Amniotic epithelial cell (primary cell): Measurements from ENCODE around the gene JADE3.
A peak's percentile ranks its signal among the peaks of the same experiment; 100 is the strongest.
"Not testable (repeated sequence)": the region's sequence is repeated elsewhere in the genome, so short reads cannot be mapped to it uniquely, and the experiment has no call there.

Experiments
- DNase-seq: peaks from one replicate; pipeline ENCODE4 v3.0.0-alpha.2; 2010; ENCODE audit warnings: low read depth

The JADE3 gene

DNA sequence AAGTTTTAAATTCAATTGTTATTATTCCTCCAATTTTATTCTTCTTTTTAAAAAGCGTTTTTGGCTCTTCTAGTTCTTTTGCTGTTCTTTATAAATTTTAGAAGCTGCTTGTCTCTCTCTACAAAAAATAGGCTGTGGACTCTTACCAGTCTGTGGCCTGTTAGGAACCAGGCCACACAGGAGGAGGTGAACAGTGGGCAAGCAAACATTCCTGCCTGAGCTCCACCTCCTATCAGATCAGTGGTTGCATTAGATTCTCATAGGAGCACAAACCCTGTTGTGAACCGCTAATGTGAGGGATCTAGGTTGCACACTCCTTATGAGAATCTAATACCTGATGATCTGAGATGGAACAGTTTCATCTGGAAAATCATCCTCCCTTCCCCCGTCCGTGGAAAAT lies 23.1 kb downstream of the JADE3 start:
- no peak for DNase-seq

DNA sequence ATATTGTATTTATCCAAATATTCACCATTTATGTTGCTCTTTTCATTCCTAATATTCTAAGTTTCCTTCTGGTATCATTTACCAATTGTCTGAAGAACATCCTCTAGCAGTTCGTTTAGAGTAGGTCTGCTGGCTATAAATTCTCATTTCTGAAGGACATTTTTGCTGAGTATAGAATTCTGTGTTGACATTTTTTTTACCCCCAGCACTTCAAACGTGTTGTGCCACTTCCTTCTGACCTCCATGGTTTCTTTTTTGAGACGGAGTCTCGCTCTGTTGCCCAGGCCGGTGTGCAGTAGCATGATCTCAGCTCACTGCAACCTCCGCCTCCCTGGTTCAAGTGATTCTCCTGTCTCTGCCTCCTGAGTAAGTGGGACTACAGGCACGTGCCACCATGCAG lies 26.4 kb downstream of the JADE3 start:
- no peak for DNase-seq

DNA sequence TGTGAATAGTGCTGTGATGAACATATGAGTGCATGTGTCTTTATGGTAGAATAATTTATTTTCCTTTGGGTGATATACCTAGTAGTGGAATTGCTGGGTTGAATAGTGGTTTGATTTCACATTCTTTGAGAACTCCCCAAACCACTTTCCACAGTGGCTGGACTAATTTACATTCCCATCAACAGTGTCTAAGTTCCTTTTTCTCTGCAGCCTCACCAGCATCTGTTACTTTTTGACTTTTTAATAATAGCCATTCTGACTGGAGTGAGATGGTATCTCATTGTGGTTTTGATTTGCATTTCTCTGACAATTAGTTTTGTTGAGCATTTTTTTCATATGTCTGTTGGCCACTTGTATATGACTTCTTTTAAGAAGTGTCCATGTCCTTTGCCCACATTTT lies 29.1 kb downstream of the JADE3 start:
- DNase-seq = no peak

DNA sequence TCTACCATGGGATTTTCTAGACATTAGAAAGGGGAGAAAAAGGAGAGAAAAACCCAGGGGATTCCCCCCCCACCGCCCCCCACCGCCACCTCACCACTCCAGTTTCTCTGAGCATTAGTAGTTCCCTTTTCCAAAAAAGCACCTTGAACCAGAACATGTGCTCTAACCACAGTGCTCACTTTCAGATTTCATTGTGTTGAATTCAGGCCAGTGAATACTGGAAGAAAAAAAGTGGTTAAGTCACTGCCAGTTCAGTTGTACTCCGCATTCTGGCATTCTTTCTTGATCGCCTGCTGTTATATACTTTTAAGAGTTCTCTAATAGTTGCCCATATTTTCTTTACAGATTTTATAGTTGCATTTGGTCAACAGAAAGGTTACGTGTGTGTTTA lies 40.9 kb downstream of the JADE3 start:
- DNase-seq = no peak

DNA sequence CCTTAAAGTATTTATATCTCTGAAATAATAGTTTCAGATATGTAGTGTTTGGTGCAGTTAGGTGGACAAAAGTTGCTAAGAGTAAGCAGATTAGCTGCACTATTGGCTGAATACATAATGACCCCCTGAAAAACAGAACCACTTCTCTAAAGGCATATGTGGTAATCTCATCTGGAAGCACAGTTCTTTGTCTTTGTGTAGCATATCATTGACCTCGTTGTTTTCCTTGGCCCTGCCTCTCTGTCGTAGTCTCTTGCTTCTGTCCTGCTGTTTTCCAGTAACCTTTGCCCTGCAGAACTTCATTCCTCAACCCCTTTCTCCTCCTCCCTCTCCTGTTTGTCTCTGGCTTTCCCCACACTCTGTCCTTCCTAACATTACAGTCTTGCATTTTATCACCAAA lies 41.4 kb downstream of the JADE3 start:
- peak; percentile 12 for DNase-seq

DNA sequence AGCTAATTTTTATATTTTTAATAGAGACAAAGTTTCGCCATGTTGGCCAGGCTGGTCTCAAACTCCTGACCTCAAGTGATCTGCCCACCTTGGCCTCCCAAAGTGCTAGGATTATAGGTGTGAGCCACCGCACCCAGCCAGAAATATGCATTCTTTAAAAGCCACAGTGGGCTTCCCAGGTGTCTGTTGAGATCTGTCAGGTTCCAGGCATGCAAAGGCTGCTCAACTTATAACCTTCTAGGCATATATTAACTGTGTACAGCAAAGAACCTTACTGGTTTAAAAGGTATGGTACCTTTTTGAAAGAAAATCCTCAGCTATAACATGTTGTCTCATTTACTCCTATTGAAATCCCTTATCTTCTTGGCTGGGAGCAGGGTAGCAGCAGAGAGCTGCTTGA lies 42.5 kb downstream of the JADE3 start:
- DNase-seq = no peak

DNA sequence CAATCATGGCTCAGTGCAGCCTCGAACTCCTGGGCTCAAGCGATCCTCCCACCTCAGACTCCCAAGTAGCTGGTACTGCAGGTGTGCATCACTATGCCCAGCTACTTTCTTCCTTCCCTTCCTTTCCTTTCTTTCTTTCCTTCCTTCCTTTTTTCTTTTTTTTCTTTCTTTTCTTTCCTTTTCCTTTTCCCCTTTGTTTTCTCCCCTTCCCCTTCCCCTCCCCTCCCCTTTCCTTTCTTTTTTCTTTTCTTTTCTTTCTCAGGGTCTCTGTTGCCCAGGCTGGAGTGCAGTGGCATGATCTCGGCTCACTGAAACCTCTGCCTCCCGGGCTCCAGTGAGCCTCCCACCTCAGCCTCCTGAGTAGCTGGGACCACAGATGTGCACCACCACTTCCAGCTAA lies 44.4 kb downstream of the JADE3 start:
- not testable (repeated sequence) for DNase-seq

DNA sequence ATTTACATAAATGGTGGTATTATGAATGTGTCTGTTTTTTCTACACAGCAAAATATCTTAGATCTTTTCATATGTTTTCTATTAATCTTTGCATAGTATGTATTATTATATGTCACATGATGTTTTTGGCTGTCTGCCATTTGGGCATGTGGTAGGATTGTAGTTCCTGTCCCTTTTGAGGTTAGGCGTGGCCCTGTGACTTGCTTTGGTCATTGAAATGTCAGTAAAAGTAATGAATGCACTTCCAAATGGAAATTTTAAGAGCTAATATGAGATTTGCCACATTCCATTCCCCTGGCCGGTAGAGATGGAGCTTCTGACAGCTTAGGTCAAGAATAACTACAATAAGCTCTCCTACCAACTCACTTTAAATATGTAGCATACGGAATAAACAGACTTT lies 45.1 kb downstream of the JADE3 start:
- no peak for DNase-seq

DNA sequence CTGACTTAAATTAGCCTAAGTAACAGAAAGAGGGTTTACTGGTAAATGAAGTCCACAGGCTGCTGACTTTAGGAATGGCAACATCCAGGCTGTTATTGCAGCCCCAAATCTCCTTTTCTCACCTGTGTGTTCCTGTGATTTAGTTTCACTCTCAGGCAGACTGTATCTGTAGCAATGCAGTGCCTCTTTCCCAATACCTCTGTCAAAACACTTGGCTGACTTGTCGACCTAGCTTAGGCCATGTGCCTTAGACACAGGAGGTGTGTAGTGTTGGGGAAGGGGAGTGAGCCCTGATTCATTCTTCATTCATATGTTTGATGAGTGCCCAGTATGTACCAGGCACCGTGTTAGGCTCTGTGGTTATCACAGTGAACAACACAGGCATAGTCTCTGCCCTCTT lies 46.9 kb downstream of the JADE3 start:
- DNase-seq = peak; percentile 53

DNA sequence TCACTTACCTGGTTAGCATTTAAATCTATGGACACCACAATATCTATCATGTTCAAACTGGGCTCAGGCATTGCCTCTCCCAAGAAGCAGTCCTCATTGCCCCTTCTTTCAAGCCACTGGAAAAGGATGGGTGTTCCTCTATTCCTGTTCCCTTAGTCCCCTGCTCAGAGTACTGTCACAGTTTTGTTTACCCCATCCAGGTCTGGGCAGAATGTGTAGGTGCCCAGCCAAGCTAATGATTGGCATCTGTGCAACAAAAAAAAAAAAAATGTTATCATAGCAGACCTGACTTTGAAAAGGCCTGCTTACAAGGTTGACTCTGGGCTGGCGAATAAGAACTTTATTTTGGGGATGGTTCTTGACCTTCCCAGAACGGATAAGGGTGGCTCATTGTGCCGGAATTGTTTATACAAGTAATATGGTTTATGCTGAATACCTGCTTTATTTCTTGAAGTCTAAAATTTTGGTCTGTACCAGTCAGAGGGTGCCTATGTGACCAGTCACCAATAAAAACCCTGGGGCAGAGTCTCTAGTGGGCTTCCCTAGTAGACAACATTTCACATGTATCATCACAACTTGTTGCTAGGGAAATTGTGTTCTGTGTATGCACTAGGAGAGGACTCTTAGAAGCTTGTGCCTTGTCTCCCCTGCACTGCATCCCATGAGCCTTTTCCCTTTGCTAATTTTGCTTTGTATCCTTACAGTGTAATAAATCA lies 47.9 kb downstream of the JADE3 start:
- DNase-seq = no peak

DNA sequence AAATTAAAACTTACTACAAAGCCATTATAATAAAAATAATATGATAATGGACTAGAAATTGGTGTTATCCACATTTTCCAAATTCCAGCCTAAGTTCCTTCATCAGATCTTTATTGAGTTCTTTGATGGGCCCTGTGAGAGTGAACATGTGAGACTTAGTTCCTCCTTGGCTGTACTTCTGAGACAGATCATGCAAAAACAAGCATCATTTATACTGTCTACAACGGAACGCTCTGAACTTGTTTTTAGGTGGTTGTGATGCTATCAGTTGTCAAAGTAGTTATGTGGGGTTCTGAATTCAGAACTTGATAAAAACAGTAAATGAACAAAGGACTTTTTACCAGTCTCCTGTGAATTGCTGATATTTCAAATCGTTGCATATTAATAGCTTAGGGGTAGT lies 48.9 kb downstream of the JADE3 start:
- DNase-seq = no peak

DNA sequence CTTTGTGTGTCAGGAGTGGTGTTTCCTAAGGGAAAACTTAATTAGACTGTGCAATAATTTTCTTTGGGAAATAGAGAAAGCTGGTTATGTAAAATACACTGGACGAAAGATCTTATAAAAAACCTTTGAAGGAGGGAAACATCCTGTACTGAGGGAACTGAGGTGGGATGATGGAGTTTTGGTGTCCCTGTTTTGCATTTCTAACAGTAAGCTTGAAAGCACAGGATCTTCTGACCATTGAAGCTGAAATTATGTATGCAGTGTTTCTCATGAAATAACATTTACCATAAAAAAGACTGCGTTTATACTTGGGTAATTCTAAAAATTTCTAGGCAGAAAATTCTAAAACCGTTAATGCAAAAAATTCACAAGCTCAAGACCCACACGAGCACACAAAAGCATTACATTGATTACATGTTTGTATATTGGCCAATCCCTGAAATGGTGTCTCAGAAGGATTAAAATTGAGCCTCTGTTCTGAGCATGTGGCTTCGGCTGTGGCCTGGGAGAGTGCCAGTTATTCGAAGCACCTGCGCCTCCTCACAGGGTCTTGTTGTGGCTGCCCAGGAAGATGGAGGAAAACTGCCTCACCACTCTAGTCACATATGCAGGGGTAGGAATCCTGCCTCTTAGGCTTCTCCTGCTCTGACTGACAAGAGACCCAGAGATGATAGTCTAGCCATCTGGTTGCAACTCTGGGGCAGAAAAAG lies 49.5 kb downstream of the JADE3 start:
- DNase-seq = no peak

DNA sequence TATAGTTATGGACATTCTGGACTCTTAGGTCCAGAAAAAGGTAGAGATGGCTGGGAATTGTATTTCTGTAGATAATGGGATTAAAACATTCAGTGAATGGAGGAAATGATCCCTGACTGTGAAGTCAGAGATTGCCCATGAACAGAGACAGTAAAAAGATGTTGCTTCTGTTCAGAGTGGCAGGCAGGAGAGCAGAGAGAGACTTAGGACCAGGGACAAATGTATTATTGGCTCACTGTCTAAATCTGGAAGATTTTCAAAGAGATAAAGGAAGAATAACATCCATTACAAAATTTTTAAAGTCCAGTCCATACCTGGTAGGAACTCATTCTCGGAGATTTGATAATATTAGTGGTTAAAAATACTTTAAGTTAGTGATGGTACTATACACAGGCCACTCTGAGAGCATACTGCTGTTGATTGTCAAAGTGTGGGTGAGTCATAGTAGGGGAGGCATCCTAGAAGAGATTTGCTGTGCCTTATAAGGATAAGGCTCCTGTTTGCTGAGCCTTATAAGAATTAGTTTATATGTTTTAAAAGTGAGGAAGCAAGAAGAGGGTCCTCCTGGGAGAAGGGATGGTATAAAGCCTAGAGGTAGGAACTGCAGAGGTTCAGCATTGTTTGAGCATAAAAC lies 53.0 kb downstream of the JADE3 start:
- DNase-seq = peak; percentile 69

DNA sequence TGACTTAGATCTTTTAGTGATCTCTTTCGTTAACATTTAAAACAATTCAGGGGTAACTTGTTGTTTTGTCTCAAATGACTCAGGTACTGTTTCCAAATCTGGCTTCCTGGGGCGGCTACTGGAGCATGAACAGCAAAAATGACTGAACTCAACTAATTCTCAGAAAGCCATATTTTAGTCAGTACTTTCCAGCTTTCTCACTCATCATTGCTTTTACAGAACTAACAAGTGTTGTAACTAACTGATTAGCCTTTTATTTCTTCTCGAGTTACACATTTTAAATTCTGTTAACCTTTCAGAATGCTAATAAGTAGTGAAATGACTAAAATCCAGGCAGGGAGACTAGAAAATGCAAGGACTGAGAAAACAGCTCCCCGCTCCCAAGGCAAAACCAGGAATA lies 55.3 kb downstream of the JADE3 start:
- DNase-seq = no peak

DNA sequence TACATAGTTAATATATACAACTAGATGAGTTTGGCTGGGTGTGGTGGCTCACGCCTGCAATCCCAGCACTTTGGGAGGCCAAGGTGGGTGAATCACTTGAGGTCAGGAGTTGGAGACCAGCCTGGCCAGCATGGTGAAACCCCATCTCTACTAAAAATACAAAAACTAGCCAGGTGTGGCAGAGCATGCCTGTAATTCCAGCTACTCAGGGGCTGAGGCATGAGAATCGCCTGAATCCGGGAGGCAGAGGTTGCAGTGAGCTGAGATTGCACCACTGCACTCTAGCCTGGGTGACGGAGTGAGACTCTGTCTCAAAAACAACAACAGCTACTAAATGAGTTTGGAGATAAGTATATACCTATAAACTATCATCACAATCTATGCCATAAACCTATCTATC lies 64.8 kb downstream of the JADE3 start:
- not testable (repeated sequence) for DNase-seq

DNA sequence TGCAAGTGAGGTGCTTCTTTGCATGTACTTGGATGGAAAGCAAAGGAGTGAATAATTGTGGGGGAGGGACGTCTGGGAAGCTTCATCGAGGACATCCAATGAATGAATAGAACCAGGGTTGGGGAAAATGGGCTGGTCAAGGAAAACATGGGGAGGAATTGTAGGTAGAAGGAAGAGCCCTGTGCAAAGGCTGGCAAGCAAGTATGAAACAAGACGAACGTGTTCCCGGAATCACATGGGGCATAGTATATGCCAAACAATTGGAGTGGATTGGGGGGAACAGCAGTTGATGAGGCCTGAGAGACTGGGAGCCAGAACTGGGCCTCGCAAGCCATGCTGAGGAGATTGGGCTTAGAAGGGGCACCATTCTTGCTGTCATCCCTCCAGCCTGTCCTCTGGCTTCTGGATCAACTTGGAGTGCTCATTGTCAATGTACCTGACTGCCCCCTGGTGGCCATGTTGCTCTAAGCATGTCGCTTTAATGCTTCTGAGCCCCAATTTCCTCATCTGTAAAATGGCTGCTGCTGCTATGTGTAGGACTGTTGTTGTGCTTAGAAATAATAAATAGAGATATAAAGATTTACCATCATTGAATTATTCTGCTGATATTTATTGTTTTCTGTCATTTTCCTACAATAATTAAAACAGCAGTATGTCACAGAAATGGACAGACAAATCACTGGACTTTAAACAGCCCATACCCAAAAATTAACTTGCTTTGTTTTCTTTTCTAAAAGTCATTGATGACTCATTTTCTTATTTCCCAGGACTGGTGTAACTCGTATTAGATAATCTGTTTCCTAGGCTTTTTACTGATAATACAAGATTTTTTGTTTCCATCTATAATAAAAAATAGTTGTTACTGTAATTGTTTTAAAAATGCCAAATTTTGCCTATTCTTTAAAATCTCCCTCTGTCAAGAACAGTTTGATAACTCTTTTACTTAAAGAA lies 66.4 kb downstream of the JADE3 start:
- peak; percentile 56 for DNase-seq

DNA sequence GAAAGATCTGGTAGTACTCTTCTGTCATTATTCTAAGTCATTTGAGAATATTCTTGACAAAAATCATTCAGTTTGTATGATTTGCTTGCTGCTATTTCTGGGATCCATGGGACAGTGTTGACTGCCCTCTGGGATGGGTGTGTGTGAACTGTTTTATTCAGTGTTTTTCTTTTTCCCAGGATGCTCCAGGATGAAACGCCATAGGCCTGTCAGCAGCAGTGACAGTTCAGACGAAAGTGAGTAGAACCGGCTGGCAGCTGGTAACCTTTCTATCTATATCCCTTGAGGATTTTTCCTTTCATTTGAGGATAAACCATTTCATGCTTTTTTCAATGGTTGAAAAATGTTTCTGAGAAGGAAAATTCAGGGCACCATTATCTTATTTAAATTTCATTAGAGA lies 72.5 kb downstream of the JADE3 start:
- no peak for DNase-seq

DNA sequence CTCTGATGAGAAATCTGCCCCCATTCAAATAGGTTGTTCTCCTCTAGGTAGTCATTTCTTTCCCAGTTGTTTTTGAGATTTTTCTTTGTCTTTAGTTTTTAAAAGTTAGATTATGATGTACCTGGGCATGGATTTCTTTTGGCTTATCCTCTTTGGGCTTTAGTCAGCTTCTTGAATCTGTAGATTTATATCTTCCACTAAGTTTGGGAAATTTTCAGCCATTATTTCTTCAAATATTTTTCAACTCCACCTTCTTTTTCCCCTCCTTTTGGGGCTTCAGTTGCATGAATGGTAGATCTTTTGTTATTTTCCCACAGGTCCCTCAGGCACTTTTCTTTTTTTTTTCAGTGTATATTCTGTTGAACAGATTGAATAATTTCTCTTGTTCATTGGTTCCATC lies 77.3 kb downstream of the JADE3 start:
- no peak for DNase-seq

DNA sequence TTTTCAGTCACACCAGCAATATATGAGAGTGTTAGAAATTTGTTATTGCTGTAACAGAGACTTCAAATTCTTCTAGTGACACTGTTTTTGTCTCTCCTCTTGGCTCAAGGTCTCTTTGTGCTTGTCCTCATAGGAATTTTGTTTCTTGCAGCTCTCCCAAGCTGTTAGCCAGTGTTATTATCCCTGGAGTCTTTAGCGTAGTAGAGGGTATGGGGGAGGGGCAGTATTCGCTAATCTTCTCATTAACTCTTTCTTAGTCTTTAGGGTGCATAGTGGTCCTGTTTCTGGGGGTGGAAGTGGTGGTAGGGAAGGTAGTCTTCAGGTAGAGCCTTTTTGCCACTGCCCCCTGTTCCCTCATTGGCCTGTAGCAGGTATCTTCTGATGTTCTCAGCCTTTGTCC lies 79.4 kb downstream of the JADE3 start:
- no peak for DNase-seq

DNA sequence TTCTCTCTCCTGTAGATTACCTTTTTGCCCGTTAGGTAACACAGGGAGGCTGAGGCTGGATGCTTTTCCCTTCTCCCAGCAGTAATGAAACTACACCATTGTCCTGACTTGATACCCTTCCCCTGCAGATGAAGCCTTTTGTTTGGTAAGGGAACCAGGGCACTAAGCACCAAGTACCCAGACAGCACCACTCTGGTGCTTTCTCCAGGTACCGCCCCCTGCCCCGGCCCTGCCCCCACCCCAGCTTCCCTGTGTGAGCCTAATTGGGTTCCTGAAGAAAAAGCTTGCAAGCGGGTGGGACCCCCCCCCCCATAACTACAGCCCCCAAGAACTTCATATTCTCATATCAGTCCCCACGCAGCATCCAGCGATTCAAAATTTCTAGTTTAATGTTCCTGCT lies 79.8 kb downstream of the JADE3 start:
- no peak for DNase-seq

DNA sequence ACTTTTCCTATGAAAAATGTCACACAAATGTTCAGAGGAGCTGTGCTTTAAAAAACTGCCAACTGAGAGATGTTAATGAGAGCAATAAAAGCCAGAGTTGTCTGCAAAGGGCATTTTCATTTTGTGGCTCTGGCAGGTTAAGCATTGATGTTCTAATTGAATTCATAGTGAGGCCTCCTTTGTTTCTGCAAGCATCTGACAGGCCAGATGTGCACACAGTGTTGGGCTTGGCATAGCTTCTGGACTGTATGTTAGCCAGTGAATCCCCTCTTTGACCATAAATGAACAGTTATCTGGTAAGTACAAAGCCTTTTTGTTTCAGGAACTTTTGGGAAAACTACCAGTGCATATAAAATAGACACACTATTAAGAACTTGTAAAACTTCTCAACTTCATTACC lies 81.9 kb downstream of the JADE3 start:
- DNase-seq = no peak

DNA sequence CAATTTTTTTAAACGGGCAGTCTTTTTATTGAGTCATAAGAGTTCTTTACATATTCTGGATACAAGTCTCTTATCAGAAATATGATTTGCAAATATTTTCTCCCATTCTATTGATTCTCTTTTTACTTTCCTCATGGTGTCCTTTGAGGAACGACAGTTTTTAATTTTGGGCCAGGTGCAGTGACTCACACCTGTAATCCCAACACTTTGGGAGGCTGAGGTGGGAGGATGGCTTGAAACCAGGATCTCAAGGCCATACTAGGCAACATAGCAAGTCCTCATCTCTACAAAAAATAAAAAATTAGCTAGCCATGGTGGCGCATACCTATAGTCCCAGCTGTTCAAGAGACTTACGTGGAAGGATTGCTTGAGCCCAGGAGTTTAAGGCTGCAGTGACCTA lies 99.9 kb downstream of the JADE3 start:
- no peak for DNase-seq
